Breast epithelium (tissue), 4 donors: ENCODE data around the gene CHMP4A. TPM values are rescaled to one million over a fixed set of nuclear protein-coding genes. Genes with fewer than 3 reads are reported as not detected.

Experiments
- DNase-seq, 2 donors: peaks; one replicate each; pipeline ENCODE4 v3.0.0-alpha.2; 2019; ENCODE audit warnings: low spot score in 2 of 2
- H3K27ac ChIP-seq, 2 donors: fragments of 200-600 bp; sonication (generic) in 1 of 2; one replicate each; pipeline ENCODE4 v1.5.1; 2016 to 2019; ENCODE audit warnings: mild to moderate bottlenecking in 1 of 2
- H3K27me3 ChIP-seq, 2 donors: fragments of 200-600 bp; sonication (generic) in 1 of 2; one replicate each; pipeline versions ENCODE4 v1.5.1 to v1.6.0; 2017 to 2019; ENCODE audit warnings: control low read depth in 1 of 2, mild to moderate bottlenecking in 1 of 2
- H3K36me3 ChIP-seq: fragments of 200-600 bp; one replicate; pipeline ENCODE4 v1.5.1; 2019
- H3K4me1 ChIP-seq, 2 donors: fragments of 200-600 bp; sonication (generic); one replicate each; pipeline ENCODE4 v1.5.1; 2016 to 2019; ENCODE audit warnings: control low read depth in 1 of 2
- H3K4me3 ChIP-seq, 3 donors: fragments of 200-600 bp; sonication (generic); 1 replicate in 2 of 3; 2 replicates in 1 of 3; pipeline ENCODE4 v1.5.1; 2016 to 2019; ENCODE audit warnings: mild to moderate bottlenecking in 3 of 3, moderate library complexity in 2 of 3
- H3K9me3 ChIP-seq, 2 donors: fragments of 200-600 bp; sonication (generic) in 1 of 2; one replicate each; pipeline ENCODE4 v1.5.1; 2016 to 2019; ENCODE audit warnings: control low read depth in 1 of 2
- CTCF ChIP-seq, 3 donors: fragments of 450-650 bp; IDR thresholded peaks; one replicate each; pipeline ENCODE4 v1.5.1; 2016 to 2017; ENCODE audit warnings: antibody characterized with exemption in 3 of 3, mild to moderate bottlenecking in 3 of 3, moderate library complexity in 3 of 3
- POLR2A ChIP-seq: fragments of 450-650 bp; IDR thresholded peaks from one replicate; pipeline ENCODE4 v1.6.1; 2016; ENCODE audit warnings: antibody characterized with exemption, mild to moderate bottlenecking, moderate library complexity
- POLR2AphosphoS5 ChIP-seq, 3 donors: sonication (generic); formaldehyde crosslinking; IDR thresholded peaks; one replicate each; pipeline ENCODE4 v1.6.1; 2017; ENCODE audit warnings: antibody characterized with exemption in 3 of 3
- intact Hi-C: fragments of 100-400 bp; cut with DNase I; formaldehyde crosslinking; loops from one replicate; pipeline ENCODE4 v1.15.1; 2023; ENCODE audit warnings: low total_unique reads
- total RNA-seq, 3 donors: library from RNA; depleted of rRNA; stranded (reverse); fragments of >200 nt; gene quantifications; one replicate each; pipeline ENCODE4 v1.1.0, GENCODE V29; 2016

The CHMP4A gene
- total RNA-seq, 3 donors from 2014 or later, result 66.5 to 88.8 (median 85.0) TPM

- peak; percentile 72 to 86 for DNase-seq
- intact Hi-C loops, result no loop called here
- Histone ChIP-seq H3K4me3 (peak within 1 kb of the TSS; percentile 70 to 90 (median 72)), H3K27me3 (no peaks in the 10 kb centered on the region), H3K27ac (peak within 1 kb of the TSS; percentile 99), H3K9me3 (no peaks in the 10 kb centered on the region), H3K36me3 (no peaks in the 10 kb centered on the region), H3K4me1 (peaks cover 0 to 7% of the 10 kb centered on the region in 2 donors)
- no peak for TF ChIP-seq CTCF (IDR thresholded peaks at IDR 0.05)
- peak; percentile 15 for TF ChIP-seq POLR2A
- peak; percentile 73 to 96 (median 84) for TF ChIP-seq POLR2AphosphoS5 (IDR thresholded peaks at IDR 0.05)
These were observed 17.9 kb downstream of the CHMP4A start, which contains the start of gene TM9SF1 for GRCh38 chr14:24195186-24196070. Gene TM9SF1 (minus strand): TSS chr14:24195441. CDS start chr14:24195019, 422 bp downstream.

- Histone ChIP-seq H3K9me3 (no peaks in the 10 kb centered on the region), H3K27me3 (no peaks in the 10 kb centered on the region), H3K36me3 (no peaks in the 10 kb centered on the region), H3K27ac (peak overlapping the region; percentile 99), H3K4me1 (peaks cover 0 to 7% of the 10 kb centered on the region in 2 donors), H3K4me3 (peak overlapping the region; percentile 70 to 90 (median 72))
- TF ChIP-seq CTCF (IDR thresholded peaks at IDR 0.05) (no peak), POLR2A (no peak), POLR2AphosphoS5 (IDR thresholded peaks at IDR 0.05) (no peak)
- DNase-seq, result no peak
- intact Hi-C loops, result no loop called here
These were observed 18.5 kb downstream of the CHMP4A start for GRCh38 chr14:24194873-24195185.

GRCh38 chr14:24194186-24194872 is 19.0 kb downstream of the CHMP4A start:
- Histone ChIP-seq H3K9me3 (no peaks in the 10 kb centered on the region), H3K27me3 (no peaks in the 10 kb centered on the region), H3K27ac (peak overlapping the region; percentile 99), H3K36me3 (no peaks in the 10 kb centered on the region), H3K4me3 (peak overlapping the region; percentile 70 to 90 (median 72)), H3K4me1 (peaks cover 0 to 7% of the 10 kb centered on the region in 2 donors)
- no peak for TF ChIP-seq POLR2AphosphoS5 (IDR thresholded peaks at IDR 0.05)
- no peak for TF ChIP-seq CTCF (IDR thresholded peaks at IDR 0.05)
- TF ChIP-seq POLR2A, result no peak
- DNase-seq, result no peak
- intact Hi-C loops, result no loop called here

- intact Hi-C loops, result no loop called here
- no peak for TF ChIP-seq POLR2AphosphoS5 (IDR thresholded peaks at IDR 0.05)
- no peak for TF ChIP-seq CTCF (IDR thresholded peaks at IDR 0.05)
- TF ChIP-seq POLR2A, result no peak
- H3K9me3 ChIP-seq, result no peaks in the 10 kb centered on the region
- peaks cover under 1 to 7% of the 10 kb centered on the region in 2 donors for H3K4me1 ChIP-seq
- no peak overlapping the region for H3K27ac ChIP-seq
- no peak for DNase-seq
- no peaks in the 10 kb centered on the region for H3K27me3 ChIP-seq
- no peak overlapping the region for H3K4me3 ChIP-seq
- H3K36me3 ChIP-seq, result no peaks in the 10 kb centered on the region
These were observed 20.4 kb downstream of the CHMP4A start for GRCh38 chr14:24192933-24193332.

- H3K4me1 ChIP-seq, result peaks cover 5 to 8% of the 10 kb centered on the region in 2 donors
- no peaks in the 10 kb centered on the region for H3K27me3 ChIP-seq
- no peaks in the 10 kb centered on the region for H3K36me3 ChIP-seq
- no peak overlapping the region for H3K4me3 ChIP-seq
- no peak overlapping the region for H3K27ac ChIP-seq
- intact Hi-C loops, result no loop called here
- TF ChIP-seq POLR2A (no peak), POLR2AphosphoS5 (IDR thresholded peaks at IDR 0.05) (no peak)
- H3K9me3 ChIP-seq, result no peaks in the 10 kb centered on the region
- DNase-seq, result no peak
These were observed 22.9 kb downstream of the CHMP4A start for GRCh38 chr14:24190416-24190815.
